Dermis microvascular lymphatic vessel endothelial cell (primary cell): Measurements from ENCODE around the gene ZC3H15. TPM values are rescaled to one million over a fixed set of nuclear protein-coding genes. Genes with fewer than 3 reads are reported as not detected.
A peak's percentile ranks its signal among the peaks of the same experiment; 100 is the strongest.

Source experiments
- DNase-seq, 2 donors: peaks; one replicate each; pipeline versions ENCODE4 v3.0.0 to v3.0.0-alpha.2; 2010; ENCODE audit warnings: low read depth in 2 of 2
- total RNA-seq: library from RNA; depleted of rRNA; stranded (reverse); fragments of >200 nt; gene quantifications from 2 replicates; pipeline ENCODE4 v1.2.1, GENCODE V29; 2014

Gene ZC3H15
- total RNA-seq, 1 donor from 2014 or later, result 47.4 TPM

DNA sequence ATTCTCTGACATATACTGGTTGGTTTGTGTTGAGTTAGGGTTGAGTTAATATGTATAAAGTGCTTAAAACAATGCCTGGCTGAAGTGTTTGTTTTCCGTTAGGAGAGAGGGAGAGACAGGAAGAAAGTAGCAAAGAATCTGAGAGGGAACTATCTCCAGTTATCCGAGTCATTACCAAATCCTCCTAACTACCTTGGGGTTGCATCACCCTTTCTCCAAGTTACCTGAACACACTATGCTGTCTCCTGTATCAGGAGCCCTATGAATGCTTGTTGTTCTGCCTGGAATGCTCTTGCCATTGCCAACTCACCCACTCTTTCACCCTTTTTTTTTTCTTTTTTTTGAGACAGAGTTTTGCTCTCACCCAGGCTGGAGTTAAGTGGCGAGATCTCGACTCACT, 55.9 kb downstream of the ZC3H15 start:
- DNase-seq, result no peak

DNA sequence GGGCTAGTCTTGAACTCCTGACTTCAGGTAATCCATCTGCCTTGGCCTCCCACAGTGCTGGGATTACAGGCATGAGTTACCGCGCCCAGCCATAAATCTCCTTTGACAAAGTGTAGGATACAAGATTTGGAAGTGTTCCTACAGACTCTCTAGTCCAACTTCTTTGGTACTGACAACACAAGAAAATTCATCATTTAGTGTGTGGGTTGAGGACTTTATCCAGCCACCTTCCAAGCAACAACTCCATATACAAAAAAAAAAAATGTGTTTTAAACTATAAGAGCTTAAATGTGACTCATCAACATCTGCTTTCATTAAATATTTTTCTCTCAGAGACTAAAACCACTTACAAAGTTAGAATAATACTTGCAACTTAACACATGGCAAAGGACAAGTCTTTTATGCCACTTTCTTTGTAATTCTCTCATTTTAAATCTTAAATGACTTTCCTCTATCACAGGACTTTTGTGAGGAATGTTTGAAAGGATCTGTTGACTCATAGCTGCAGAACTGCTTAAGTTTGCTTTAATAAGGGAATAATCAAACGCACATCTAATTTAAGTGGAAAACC, 57.6 kb downstream of the ZC3H15 start:
- peak; percentile 11 to 57 for DNase-seq

DNA sequence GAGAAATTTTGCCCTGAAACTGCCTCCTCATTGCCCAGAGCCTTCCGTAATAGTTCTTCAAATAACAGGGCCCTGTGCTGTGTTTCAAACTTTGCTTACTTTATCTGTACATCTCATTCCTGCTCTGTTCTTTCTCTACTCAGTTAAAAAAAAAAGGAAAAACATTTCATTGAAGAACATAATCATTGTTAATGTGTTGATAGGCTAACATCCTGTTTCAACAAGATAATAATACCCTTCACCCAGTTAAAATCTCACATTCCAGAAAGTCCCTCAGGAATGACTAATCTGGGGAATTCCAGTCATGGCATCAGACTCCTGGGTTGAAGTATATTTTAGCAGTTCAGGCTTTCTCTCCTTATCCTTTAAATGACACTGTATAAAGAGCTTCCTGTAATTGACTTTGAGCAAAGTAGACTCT, 58.2 kb downstream of the ZC3H15 start:
- peak; percentile 87 to 96 for DNase-seq

DNA sequence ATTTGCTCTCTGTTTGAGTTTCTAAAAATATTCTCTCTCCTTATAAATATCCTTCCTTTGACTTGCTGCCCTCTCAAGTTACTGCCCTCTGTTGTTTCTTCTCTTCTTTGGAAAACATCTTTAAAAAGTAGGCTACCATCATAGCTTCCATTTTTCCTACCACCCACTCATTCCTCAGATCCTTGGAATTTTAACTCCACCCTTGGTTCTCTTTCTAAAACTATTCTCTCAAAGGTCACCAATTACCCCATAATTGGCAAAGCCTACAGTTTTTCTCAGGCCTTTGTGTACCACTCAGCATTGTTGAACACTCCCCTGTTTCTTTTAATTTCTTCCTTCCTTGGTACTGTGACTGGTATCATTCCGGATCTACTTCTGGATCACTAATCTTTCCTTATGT, 60.8 kb downstream of the ZC3H15 start:
- DNase-seq, result no peak

DNA sequence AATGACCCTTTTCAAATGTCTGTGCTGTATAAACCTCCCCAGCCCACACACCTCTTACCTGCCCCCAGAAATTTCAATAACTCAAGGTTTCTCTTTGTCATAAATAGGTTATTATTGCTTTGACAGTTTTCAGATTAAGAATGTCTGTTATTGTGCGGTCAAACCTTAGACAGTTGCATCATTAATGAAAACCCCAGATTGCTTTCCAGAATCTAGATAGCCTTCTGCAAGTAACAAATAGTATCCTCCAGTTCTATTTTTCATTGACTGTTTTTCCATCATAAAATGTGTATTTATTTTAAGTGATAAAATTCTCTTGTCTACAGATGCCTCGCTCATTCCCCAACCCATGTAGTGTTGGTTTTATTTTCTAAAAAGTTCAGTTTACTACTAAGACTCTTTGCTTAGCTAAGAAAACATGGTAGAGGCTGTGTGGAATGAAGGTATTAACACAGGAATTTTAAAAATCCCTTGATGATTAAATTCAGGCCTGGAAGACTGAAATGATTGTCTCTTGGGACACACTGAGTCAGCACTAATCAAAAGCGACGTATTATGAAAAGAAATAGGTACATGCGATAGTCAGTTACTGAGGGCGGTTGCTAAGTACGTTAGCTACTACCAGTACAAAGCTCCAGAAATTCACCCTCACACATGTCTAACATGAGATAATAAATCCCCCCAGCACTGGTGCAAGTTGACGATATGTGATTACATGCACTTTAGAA, 65.4 kb downstream of the ZC3H15 start:
- no peak for DNase-seq

DNA sequence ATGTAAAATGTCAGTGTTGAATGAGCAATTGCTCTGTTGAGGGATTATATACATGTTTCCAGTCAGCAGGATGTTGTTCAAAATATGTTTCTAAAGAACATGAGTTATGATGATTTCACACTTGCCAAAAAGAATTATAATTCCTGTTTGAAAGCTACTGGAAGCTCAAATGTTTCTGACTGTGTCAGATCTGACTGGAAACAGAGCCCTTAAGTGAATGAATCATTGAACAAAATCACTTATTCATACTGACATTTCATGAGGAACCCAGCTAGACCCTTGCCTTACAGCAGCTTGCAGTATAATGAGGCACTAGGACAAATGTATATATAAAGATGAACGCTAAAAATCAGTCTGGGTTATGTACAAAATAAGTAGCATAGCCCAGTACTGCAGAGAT, 68.4 kb downstream of the ZC3H15 start:
- DNase-seq, result no peak

DNA sequence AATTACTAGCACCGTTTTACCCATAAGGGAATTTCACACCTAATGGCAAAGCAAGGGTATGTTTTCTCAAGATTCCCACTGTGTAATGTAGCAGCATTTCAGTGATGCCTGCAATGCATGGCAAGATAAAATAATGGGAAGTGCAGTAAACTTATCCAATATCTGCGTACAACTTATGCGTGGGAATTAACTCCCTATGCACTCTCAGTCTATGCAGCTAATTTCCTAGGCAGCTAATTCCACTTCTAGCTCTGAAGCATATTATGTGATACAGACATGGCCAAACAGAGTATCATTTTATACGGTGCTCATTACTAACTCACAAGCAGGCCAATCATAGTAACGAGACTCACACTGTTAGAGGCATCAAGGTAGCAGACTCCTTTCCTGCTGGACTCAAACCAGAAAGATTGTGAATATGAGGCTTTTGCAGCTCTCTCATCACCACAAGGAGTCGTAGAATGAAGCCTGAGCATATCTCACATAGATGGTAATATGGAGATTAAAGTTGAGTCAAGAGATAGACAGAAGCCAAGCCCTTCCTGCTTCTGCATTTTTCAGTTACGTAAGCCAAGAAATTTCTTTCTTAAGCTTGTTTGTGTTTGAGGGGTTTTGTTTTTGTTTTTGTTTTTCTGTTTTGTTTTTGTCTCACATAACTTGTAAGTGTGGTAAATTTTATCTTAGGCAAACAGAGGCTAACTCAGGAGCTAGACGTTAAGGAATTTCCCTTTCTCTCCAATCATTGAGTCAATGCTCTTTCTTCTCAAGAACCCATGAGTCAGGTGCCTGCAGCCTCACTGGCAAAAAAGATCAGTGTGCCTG, 69.0 kb downstream of the ZC3H15 start:
- DNase-seq, result no peak

DNA sequence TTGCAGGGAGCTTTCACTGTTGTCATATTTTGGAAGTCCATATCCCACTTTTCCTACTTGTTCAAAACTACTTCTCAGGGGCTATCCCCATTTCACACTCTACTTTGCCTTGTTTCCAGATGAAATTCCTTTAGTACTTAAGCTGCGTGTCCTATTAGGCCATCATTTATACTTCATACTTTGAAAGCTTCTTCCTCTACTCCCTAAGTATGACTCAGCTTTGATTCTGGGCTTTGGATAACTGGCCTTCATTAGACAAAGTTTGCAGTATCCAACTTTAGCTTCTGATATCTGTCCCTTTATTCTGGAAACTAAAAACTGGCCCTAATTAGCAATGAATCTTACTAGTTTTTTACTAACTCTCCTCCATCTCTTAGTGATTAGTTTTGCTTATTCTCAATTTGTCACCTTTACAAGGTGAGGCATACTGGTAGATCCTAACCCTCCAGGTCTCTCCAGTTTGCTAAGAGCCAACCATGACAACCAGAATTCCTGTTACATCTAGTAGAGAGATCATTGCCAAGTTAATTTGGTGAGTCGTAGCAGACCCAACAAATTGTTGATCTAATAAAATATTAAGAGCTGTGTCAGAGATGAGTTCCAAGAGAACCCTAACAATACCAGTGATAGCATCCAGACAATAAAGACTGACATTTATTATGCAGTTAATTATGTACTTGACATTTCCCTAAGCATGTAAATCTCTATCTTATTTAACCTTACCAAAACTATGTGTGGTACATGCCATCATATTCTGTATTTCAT, 72.6 kb downstream of the ZC3H15 start:
- no peak for DNase-seq

Other genes with a start within 250 kb of the ZC3H15 start
- 173 and 201 TPM in 2 replicates for gene ITGAV, start 103.8 kb downstream of the ZC3H15 start, total RNA-seq
- 28.8 and 37.2 TPM in 2 replicates for gene FAM171B, start 207.8 kb downstream of the ZC3H15 start, total RNA-seq